ENCODE measurements around the gene FHIP1A. TPM values are rescaled to one million over a fixed set of nuclear protein-coding genes. Genes with fewer than 3 reads are reported as not detected.

The FHIP1A gene
- polyA plus RNA-seq, 2 donors: 4.6 to 5.4 TPM

DNA sequence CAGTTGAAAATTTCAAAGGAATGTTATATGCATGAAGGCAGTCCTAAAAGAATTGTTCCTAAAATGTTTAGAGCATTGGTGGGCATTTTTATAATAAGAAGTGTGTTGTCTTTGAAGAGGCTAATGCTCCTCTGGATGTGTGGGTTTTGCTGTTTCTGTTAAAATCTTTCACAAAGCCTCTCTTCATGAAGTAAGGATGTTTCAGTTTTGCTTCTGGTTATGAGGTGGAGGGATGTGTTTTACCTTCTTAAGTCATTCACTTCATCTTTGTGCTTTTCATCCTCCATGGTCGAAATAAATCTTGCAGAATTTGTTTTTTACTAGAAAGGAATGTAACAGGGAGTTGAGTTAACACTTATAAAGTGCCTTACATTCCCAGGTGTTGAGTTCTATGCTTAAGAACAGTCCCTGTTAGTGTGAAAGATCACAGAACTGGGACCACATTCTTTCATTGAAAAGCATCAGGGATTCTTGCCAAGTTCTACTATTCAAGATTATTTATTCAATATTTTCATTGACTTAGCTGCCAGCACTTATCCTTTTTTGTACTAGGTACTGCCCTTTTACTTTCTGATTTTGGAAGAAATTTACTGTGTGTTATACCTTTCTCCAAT, 21.1 kb downstream of the FHIP1A start:
- H3K4me1 ChIP-seq (ENCODE audit: control insufficient read depth in 2 of 2, insufficient read depth in 2 of 2, low read length in 1 of 2): no peaks in the 10 kb centered on the region
- H3K27ac ChIP-seq (ENCODE audit: low read depth in 2 of 2, low read length in 1 of 2): no peak overlapping the region
- no peaks in the 10 kb centered on the region for H3K27me3 ChIP-seq (ENCODE audit: control insufficient read depth in 1 of 2, insufficient read depth in 2 of 2, low read length in 2 of 2)
- no peak overlapping the region for H3K4me3 ChIP-seq (ENCODE audit: low read depth in 1 of 2, low read length in 2 of 2)
- no peaks in the 10 kb centered on the region for H3K36me3 ChIP-seq (ENCODE audit: control insufficient read depth in 2 of 2, insufficient read depth in 2 of 2, low read length in 1 of 2)
- H3K9me3 ChIP-seq (ENCODE audit: control insufficient read depth in 2 of 2, insufficient read depth in 1 of 2, low read depth in 1 of 2, low read length in 1 of 2): no peaks in the 10 kb centered on the region
- 20 to 32% methylated on average over 1 of the region's 1 CpG for WGBS, 2 donors

DNA sequence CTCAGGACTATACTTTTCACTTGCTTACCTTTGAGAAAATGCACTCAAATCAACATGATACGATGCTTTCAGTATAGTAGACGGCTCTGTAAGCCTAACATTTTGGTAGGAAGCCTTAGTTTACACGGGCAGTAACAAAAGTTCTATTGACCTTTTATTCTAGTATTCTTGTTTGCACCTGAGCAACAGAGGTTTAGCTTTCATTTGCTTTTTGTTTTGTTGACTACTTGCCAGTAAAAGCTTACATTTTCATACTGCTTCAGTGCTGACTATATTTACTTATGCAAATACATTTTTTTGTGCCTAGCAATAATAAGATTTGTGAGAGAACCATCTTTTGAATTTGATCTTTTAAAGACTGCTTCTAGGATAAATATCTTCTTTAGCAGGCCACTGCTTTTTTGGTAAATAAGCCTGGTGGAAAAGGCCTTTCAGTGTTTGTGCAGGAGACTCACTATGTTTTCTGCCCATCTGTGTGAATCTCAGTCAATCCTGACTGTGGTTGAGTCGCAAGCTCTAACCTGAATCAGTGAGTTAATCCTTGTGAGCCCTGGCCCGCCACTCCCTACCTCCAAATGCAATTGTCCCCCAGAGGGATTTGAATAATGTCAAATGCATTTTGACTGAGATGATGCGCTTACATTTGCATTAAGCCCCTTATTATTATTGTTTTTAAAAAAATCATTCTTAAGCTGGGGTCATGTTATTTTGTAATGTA, 21.9 kb downstream of the FHIP1A start:
- H3K4me3 ChIP-seq (ENCODE audit: low read depth in 1 of 2, low read length in 2 of 2): peak overlapping the region in 1 of 2 donors; percentile 3
- H3K36me3 ChIP-seq (ENCODE audit: control insufficient read depth in 2 of 2, insufficient read depth in 2 of 2, low read length in 1 of 2): no peaks in the 10 kb centered on the region
- peak overlapping the region in 1 of 2 donors; percentile 59 for H3K27ac ChIP-seq (ENCODE audit: low read depth in 2 of 2, low read length in 1 of 2)
- 38 to 53% methylated on average over 6 of the region's 6 CpGs for WGBS, 2 donors
- H3K9me3 ChIP-seq (ENCODE audit: control insufficient read depth in 2 of 2, insufficient read depth in 1 of 2, low read depth in 1 of 2, low read length in 1 of 2): no peaks in the 10 kb centered on the region
- H3K4me1 ChIP-seq (ENCODE audit: control insufficient read depth in 2 of 2, insufficient read depth in 2 of 2, low read length in 1 of 2): no peaks in the 10 kb centered on the region
- no peaks in the 10 kb centered on the region for H3K27me3 ChIP-seq (ENCODE audit: control insufficient read depth in 1 of 2, insufficient read depth in 2 of 2, low read length in 2 of 2)

DNA sequence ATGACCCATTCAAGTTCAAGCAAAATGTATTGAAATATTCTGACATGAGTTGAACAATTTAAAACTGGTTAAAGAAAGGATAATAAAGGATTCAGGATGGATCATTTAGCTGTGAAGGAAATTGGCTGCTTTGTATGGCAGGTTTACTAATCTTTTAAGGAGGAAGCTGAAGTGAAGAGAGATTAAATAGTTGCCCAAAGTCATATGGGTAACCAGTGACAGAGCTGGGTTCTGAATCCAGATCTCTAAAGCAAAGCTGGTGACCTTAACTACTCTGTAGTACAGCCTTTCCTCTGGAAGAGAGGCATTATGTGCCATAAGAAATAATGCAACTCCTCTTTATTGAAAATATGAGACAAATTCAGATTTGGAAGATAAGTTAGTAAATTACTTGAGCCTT, 22.8 kb downstream of the FHIP1A start:
- H3K9me3 ChIP-seq (ENCODE audit: control insufficient read depth in 2 of 2, insufficient read depth in 1 of 2, low read depth in 1 of 2, low read length in 1 of 2): no peaks in the 10 kb centered on the region
- H3K27ac ChIP-seq (ENCODE audit: low read depth in 2 of 2, low read length in 1 of 2): peak overlapping the region in 1 of 2 donors; percentile 4
- H3K27me3 ChIP-seq (ENCODE audit: control insufficient read depth in 1 of 2, insufficient read depth in 2 of 2, low read length in 2 of 2): no peaks in the 10 kb centered on the region
- H3K4me3 ChIP-seq (ENCODE audit: low read depth in 1 of 2, low read length in 2 of 2): no peak overlapping the region
- no peaks in the 10 kb centered on the region for H3K36me3 ChIP-seq (ENCODE audit: control insufficient read depth in 2 of 2, insufficient read depth in 2 of 2, low read length in 1 of 2)
- no peaks in the 10 kb centered on the region for H3K4me1 ChIP-seq (ENCODE audit: control insufficient read depth in 2 of 2, insufficient read depth in 2 of 2, low read length in 1 of 2)

DNA sequence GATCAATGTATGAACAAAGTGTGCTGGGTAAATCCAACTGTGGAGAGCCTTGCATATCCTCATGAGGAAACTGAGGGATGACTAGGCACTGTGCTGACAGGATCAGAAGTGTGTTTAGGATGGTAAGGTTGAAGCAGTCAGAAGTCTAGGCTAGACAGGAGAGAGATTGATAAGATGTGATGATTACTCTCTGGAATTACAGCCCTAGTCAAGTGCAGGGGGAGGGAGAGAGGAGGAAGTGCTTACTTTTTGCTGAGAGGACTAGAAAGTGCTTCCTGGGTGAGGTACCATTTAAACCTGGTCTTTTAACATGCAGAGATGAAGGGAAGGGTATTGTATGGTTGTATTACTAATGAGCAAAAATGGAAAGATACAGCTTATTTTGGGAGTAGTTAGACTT, 23.7 kb downstream of the FHIP1A start:
- H3K27me3 ChIP-seq (ENCODE audit: control insufficient read depth in 1 of 2, insufficient read depth in 2 of 2, low read length in 2 of 2): no peaks in the 10 kb centered on the region
- H3K36me3 ChIP-seq (ENCODE audit: control insufficient read depth in 2 of 2, insufficient read depth in 2 of 2, low read length in 1 of 2): no peaks in the 10 kb centered on the region
- H3K4me3 ChIP-seq (ENCODE audit: low read depth in 1 of 2, low read length in 2 of 2): no peak overlapping the region
- no peaks in the 10 kb centered on the region for H3K4me1 ChIP-seq (ENCODE audit: control insufficient read depth in 2 of 2, insufficient read depth in 2 of 2, low read length in 1 of 2)
- H3K9me3 ChIP-seq (ENCODE audit: control insufficient read depth in 2 of 2, insufficient read depth in 1 of 2, low read depth in 1 of 2, low read length in 1 of 2): no peaks in the 10 kb centered on the region
- peak overlapping the region in 1 of 2 donors; percentile 57 for H3K27ac ChIP-seq (ENCODE audit: low read depth in 2 of 2, low read length in 1 of 2)

- H3K4me1 ChIP-seq (ENCODE audit: control insufficient read depth in 2 of 2, insufficient read depth in 2 of 2, low read length in 1 of 2): no peaks in the 10 kb centered on the region
- H3K27ac ChIP-seq (ENCODE audit: low read depth in 2 of 2, low read length in 1 of 2): no peak overlapping the region
- no peak overlapping the region for H3K4me3 ChIP-seq (ENCODE audit: low read depth in 1 of 2, low read length in 2 of 2)
- no peaks in the 10 kb centered on the region for H3K36me3 ChIP-seq (ENCODE audit: control insufficient read depth in 2 of 2, insufficient read depth in 2 of 2, low read length in 1 of 2)
- no peaks in the 10 kb centered on the region for H3K9me3 ChIP-seq (ENCODE audit: control insufficient read depth in 2 of 2, insufficient read depth in 1 of 2, low read depth in 1 of 2, low read length in 1 of 2)
- no peaks in the 10 kb centered on the region for H3K27me3 ChIP-seq (ENCODE audit: control insufficient read depth in 1 of 2, insufficient read depth in 2 of 2, low read length in 2 of 2)
Measured at GRCh38 chr4:151434183-151434860, 25.3 kb downstream of the FHIP1A start.

GRCh38 chr4:151436093-151436518, 27.1 kb downstream of the FHIP1A start:
- Histone ChIP-seq H3K36me3 (ENCODE audit: control insufficient read depth in 2 of 2, insufficient read depth in 2 of 2, low read length in 1 of 2) (no peaks in the 10 kb centered on the region), H3K9me3 (ENCODE audit: control insufficient read depth in 2 of 2, insufficient read depth in 1 of 2, low read depth in 1 of 2, low read length in 1 of 2) (no peaks in the 10 kb centered on the region), H3K4me3 (ENCODE audit: low read depth in 1 of 2, low read length in 2 of 2) (no peak overlapping the region), H3K4me1 (ENCODE audit: control insufficient read depth in 2 of 2, insufficient read depth in 2 of 2, low read length in 1 of 2) (no peaks in the 10 kb centered on the region), H3K27me3 (ENCODE audit: control insufficient read depth in 1 of 2, insufficient read depth in 2 of 2, low read length in 2 of 2) (no peaks in the 10 kb centered on the region), H3K27ac (ENCODE audit: low read depth in 2 of 2, low read length in 1 of 2) (no peak overlapping the region)
- 65 to 68% methylated on average over 4 of the region's 4 CpGs for WGBS, 2 donors

DNA sequence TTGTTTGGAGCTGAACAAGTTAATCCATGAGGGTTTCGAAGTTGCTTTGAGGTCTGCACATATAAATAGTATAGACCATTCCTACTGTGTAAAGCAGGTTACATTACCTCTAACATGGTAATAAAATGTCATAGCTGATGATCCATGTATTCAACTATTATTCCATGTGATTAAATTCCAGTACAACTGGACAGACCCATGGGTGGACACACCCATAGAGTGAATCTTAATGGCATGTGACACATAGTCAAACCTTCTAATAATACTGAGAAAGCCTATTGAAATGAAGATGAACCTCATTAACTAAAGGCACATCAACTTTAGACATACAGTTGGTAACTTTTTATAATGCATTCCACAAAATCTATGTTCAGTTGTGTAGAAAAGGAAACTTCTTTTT, 28.5 kb downstream of the FHIP1A start:
- Histone ChIP-seq H3K4me3 (ENCODE audit: low read depth in 1 of 2, low read length in 2 of 2) (no peak overlapping the region), H3K4me1 (ENCODE audit: control insufficient read depth in 2 of 2, insufficient read depth in 2 of 2, low read length in 1 of 2) (no peaks in the 10 kb centered on the region), H3K36me3 (ENCODE audit: control insufficient read depth in 2 of 2, insufficient read depth in 2 of 2, low read length in 1 of 2) (no peaks in the 10 kb centered on the region), H3K27me3 (ENCODE audit: control insufficient read depth in 1 of 2, insufficient read depth in 2 of 2, low read length in 2 of 2) (no peaks in the 10 kb centered on the region), H3K9me3 (ENCODE audit: control insufficient read depth in 2 of 2, insufficient read depth in 1 of 2, low read depth in 1 of 2, low read length in 1 of 2) (no peaks in the 10 kb centered on the region), H3K27ac (ENCODE audit: low read depth in 2 of 2, low read length in 1 of 2) (no peak overlapping the region)
- WGBS, 2 donors: 79 to 84% methylated on average over 1 of the region's 1 CpG

GRCh38 chr4:151438154-151438553, 29.2 kb downstream of the FHIP1A start:
- H3K4me1 ChIP-seq (ENCODE audit: control insufficient read depth in 2 of 2, insufficient read depth in 2 of 2, low read length in 1 of 2): no peaks in the 10 kb centered on the region
- no peaks in the 10 kb centered on the region for H3K9me3 ChIP-seq (ENCODE audit: control insufficient read depth in 2 of 2, insufficient read depth in 1 of 2, low read depth in 1 of 2, low read length in 1 of 2)
- peak overlapping the region in 1 of 2 donors; percentile 30 for H3K27ac ChIP-seq (ENCODE audit: low read depth in 2 of 2, low read length in 1 of 2)
- no peak overlapping the region for H3K4me3 ChIP-seq (ENCODE audit: low read depth in 1 of 2, low read length in 2 of 2)
- H3K27me3 ChIP-seq (ENCODE audit: control insufficient read depth in 1 of 2, insufficient read depth in 2 of 2, low read length in 2 of 2): no peaks in the 10 kb centered on the region
- WGBS, 2 donors: 81 to 85% methylated on average over 6 of the region's 6 CpGs
- H3K36me3 ChIP-seq (ENCODE audit: control insufficient read depth in 2 of 2, insufficient read depth in 2 of 2, low read length in 1 of 2): no peaks in the 10 kb centered on the region

DNA sequence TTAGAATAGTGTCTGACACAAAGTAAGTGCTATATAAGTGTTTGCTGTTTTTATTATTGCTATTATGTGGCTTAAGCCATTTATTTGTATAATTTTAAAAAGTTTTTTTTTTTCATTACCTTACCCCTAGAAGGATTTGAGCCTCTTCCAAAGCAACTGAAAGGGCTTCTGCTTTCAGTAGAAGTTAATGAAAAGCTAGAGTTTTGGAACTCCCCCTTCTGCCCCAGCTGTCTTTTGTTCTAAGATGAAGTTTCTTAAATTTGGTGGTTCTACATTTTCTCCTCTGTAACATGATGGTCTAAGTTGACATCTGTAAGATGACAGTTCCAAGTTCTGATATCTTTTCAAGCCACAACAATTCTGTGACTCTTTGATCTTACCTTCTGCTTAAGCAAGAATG, 30.3 kb downstream of the FHIP1A start:
- Histone ChIP-seq H3K4me1 (ENCODE audit: control insufficient read depth in 2 of 2, insufficient read depth in 2 of 2, low read length in 1 of 2) (no peaks in the 10 kb centered on the region), H3K27ac (ENCODE audit: low read depth in 2 of 2, low read length in 1 of 2) (no peak overlapping the region), H3K27me3 (ENCODE audit: control insufficient read depth in 1 of 2, insufficient read depth in 2 of 2, low read length in 2 of 2) (no peaks in the 10 kb centered on the region), H3K9me3 (ENCODE audit: control insufficient read depth in 2 of 2, insufficient read depth in 1 of 2, low read depth in 1 of 2, low read length in 1 of 2) (no peaks in the 10 kb centered on the region), H3K36me3 (ENCODE audit: control insufficient read depth in 2 of 2, insufficient read depth in 2 of 2, low read length in 1 of 2) (no peaks in the 10 kb centered on the region), H3K4me3 (ENCODE audit: low read depth in 1 of 2, low read length in 2 of 2) (no peak overlapping the region)

GRCh38 chr4:151442002-151442401, 33.0 kb downstream of the FHIP1A start:
- Histone ChIP-seq H3K27me3 (ENCODE audit: control insufficient read depth in 1 of 2, insufficient read depth in 2 of 2, low read length in 2 of 2) (no peaks in the 10 kb centered on the region), H3K36me3 (ENCODE audit: control insufficient read depth in 2 of 2, insufficient read depth in 2 of 2, low read length in 1 of 2) (no peaks in the 10 kb centered on the region), H3K9me3 (ENCODE audit: control insufficient read depth in 2 of 2, insufficient read depth in 1 of 2, low read depth in 1 of 2, low read length in 1 of 2) (no peaks in the 10 kb centered on the region), H3K27ac (ENCODE audit: low read depth in 2 of 2, low read length in 1 of 2) (peak overlapping the region in 1 of 2 donors; percentile 3), H3K4me3 (ENCODE audit: low read depth in 1 of 2, low read length in 2 of 2) (no peak overlapping the region), H3K4me1 (ENCODE audit: control insufficient read depth in 2 of 2, insufficient read depth in 2 of 2, low read length in 1 of 2) (no peaks in the 10 kb centered on the region)
- WGBS, 2 donors: 52 to 65% methylated on average over 2 of the region's 2 CpGs

Data from esophagus (tissue), 2 donors.